K562 (cell line): ENCODE measurements around the gene ADGRG1. TPM values are rescaled to one million over a fixed set of nuclear protein-coding genes. Genes with fewer than 3 reads are reported as not detected.

Experiments used
- BDP1 ChIP-seq: IDR thresholded peaks from 3 replicates; pipeline ENCODE4 v1.6.1; 2011; ENCODE audit not compliant: insufficient read length, insufficient read depth
- CBFA2T3 ChIP-seq: fragments of 450-650 bp; IDR thresholded peaks from 2 replicates; pipeline ENCODE4 v1.6.1; 2017
- CSDE1 ChIP-seq, 2 experiments: fragments of 450-650 bp; IDR thresholded peaks; 2 replicates each; pipeline ENCODE4 v1.6.1; 2016; ENCODE audit warnings: mild to moderate bottlenecking in 1 of 2
- CTBP1 ChIP-seq: fragments of 450-650 bp; IDR thresholded peaks from 2 replicates; pipeline ENCODE4 v1.6.1; 2016; ENCODE audit warnings: borderline replicate concordance
- EP300 ChIP-seq: IDR thresholded peaks from 2 replicates; pipeline ENCODE4 v1.6.1; 2012; ENCODE audit warnings: low read length, improper control_type of control experiment
- EZH2 ChIP-seq: IDR thresholded peaks from 2 replicates; pipeline ENCODE4 v1.6.1; 2012; ENCODE audit warnings: low read depth, mild to moderate bottlenecking, inconsistent platforms, low read length, borderline replicate concordance
- LARP7 ChIP-seq: fragments of 450-650 bp; IDR thresholded peaks from 2 replicates; pipeline ENCODE4 v1.6.1; 2016
- POLR3G ChIP-seq: IDR thresholded peaks from 2 replicates; pipeline ENCODE4 v1.6.1; 2011; ENCODE audit not compliant: insufficient read length, insufficient replicate concordance; ENCODE audit errors: extremely low read depth
- POU5F1 ChIP-seq: fragments of 150-350 bp; IDR thresholded peaks from 2 replicates; pipeline ENCODE4 v1.6.1; 2014; ENCODE audit warnings: borderline replicate concordance, low read length, low read depth, mild to moderate bottlenecking; ENCODE audit not compliant: partially characterized antibody
- RCOR1 ChIP-seq, 2 experiments: IDR thresholded peaks; 2 replicates each; pipeline ENCODE4 v1.6.1; 2012; ENCODE audit warnings: low read depth in 2 of 2, low read length in 2 of 2, borderline replicate concordance in 1 of 2, improper control_type of control experiment in 1 of 2
- RFX1 ChIP-seq: fragments of 450-650 bp; IDR thresholded peaks from 2 replicates; pipeline ENCODE4 v1.6.1; 2016; ENCODE audit warnings: mild to moderate bottlenecking, moderate library complexity
- ZNF146 ChIP-seq: IDR thresholded peaks from one replicate; pipeline ENCODE4 v1.6.1; 2018; ENCODE audit warnings: missing compliant biosample characterization; ENCODE audit not compliant: unreplicated experiment
- ZSCAN32 ChIP-seq: fragments of 450-650 bp; formaldehyde crosslinking; IDR thresholded peaks from 2 replicates; pipeline ENCODE4 v1.4.0; 2020; ENCODE audit warnings: mild to moderate bottlenecking, moderate library complexity
- polyA plus RNA-seq, 8 experiments: library from polyadenylated mRNA; depleted of rRNA in 4 of 8; stranded (reverse) in 5 of 8; unstranded in 3 of 8; fragments of >200 nt; fragmentation: Nextera tagmentation in 2 of 8; fragmentation: Illumina TruSeq in 1 of 8; extraction: Ambion mirVana in 2 of 8; extraction: Trizol in 1 of 8; gene quantifications; 2 replicates each; pipeline versions ENCODE4 v1.2.1 to v1.2.3, GENCODE V29; 2011 to 2014; ENCODE audit warnings: inconsistent platforms in 1 of 8, missing spikeins in 1 of 8
- total RNA-seq, 7 experiments: library from RNA; depleted of rRNA in 6 of 7; stranded (reverse); fragments of >200 nt in 6 of 7; fragmentation: Illumina TruSeq in 2 of 7; extraction: Trizol in 2 of 7; gene quantifications; 2 replicates each; pipeline versions ENCODE4 v1.2.1 to v1.2.3, GENCODE V29; 2011 to 2021; ENCODE audit warnings: low replicate concordance in 1 of 7
- TF ChIP-seq, protein P1 (sequence below): fragments of 450-650 bp; IDR thresholded peaks from 2 replicates; pipeline ENCODE4 v1.6.1; 2014; ENCODE audit warnings: low read depth, mild to moderate bottlenecking, moderate library complexity, borderline replicate concordance
- TF ChIP-seq, protein P2 (sequence below), 2 experiments: fragments of 200-800 bp in 1 of 2; sonication (Bioruptor generic) in 1 of 2; sonication (generic) in 1 of 2; formaldehyde crosslinking in 1 of 2; IDR thresholded peaks in 1 of 2; conservative IDR thresholded peaks in 1 of 2; 2 replicates each; pipeline versions ENCODE4 v1.5.0 to v1.6.1; 2016 to 2020; ENCODE audit warnings: missing compliant biosample characterization in 1 of 2, missing genetic modification characterization in 1 of 2, missing genetic modification reagents in 1 of 2
- TF ChIP-seq, protein P3 (sequence below): fragments of 250-450 bp; sonication (Bioruptor Pico); IDR thresholded peaks from 2 replicates; pipeline ENCODE4 v1.8.0; 2022; ENCODE audit warnings: moderate library complexity, mild to moderate bottlenecking, inconsistent platforms
- TF ChIP-seq, protein P4 (sequence below): sonication (generic); formaldehyde crosslinking; IDR thresholded peaks from 2 replicates; pipeline ENCODE4 v1.8.0; 2022; ENCODE audit warnings: missing genetic modification reagents, mild to moderate bottlenecking, moderate library complexity, borderline replicate concordance
- TF ChIP-seq, protein P5 (sequence below): fragments of 250-450 bp; sonication (Bioruptor Pico); IDR thresholded peaks from 2 replicates; pipeline ENCODE4 v1.8.0; 2021; ENCODE audit warnings: mild to moderate bottlenecking, moderate library complexity
- TF ChIP-seq, protein P6 (sequence below): fragments of 200-800 bp; sonication (Bioruptor generic); IDR thresholded peaks from 2 replicates; pipeline ENCODE4 v1.6.1; 2017; ENCODE audit warnings: missing genetic modification characterization, missing compliant biosample characterization

ADGRG1 gene
- total and polyA plus RNA-seq, 9 of the 15 experiments (the other 6 are each of a cell fraction or from before 2014, with no cell fraction given), result 0.04 to 0.31 (median 0.16) TPM; not detected in 6

DNA sequence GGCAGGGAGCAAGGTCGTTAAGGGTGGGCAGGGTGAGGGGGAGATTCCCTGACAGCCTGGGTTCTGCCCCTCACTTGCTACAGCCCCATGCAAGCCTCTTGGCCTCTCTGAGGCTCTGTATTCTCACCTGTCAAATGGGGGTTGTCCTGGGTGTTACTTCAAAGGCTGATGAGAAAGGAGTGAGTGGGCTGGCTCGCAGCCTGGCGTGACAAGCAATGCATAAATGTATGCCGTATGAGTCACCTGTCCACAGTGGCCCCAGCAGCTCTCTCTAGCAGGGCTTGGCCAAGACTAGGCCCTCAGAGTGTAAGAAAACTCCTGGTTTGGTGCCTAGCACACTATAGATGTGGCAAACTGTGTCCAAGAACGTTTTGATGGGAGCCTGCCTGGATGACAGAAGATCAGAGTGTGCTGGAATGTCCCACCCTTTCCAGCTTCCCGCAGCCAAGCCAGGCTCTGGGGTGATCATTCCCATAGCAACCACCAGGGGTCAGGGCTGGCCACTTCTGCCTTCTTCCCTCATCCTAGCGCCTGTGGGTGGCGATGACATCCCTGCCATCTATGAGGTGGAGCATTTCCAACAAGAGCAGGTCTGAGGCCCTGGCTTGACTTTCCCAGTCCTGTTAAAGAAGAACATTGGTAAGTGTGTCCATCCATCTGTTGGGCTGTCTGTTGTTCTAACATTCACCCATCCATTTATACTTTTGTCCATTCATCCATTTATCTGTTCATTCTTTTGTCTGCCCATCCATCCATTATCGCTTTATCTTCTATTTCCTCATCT lies 37.2 kb upstream of the ADGRG1 start (continued):
- no peak for TF ChIP-seq POU5F1
- TF ChIP-seq EZH2, result no peak
- no peak for TF ChIP-seq POLR3G
- no peak for TF ChIP-seq LARP7
- TF ChIP-seq, protein P1, sequence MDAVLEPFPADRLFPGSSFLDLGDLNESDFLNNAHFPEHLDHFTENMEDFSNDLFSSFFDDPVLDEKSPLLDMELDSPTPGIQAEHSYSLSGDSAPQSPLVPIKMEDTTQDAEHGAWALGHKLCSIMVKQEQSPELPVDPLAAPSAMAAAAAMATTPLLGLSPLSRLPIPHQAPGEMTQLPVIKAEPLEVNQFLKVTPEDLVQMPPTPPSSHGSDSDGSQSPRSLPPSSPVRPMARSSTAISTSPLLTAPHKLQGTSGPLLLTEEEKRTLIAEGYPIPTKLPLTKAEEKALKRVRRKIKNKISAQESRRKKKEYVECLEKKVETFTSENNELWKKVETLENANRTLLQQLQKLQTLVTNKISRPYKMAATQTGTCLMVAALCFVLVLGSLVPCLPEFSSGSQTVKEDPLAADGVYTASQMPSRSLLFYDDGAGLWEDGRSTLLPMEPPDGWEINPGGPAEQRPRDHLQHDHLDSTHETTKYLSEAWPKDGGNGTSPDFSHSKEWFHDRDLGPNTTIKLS, result no peak
- TF ChIP-seq CTBP1, result peak; percentile 59
- TF ChIP-seq, protein P2, sequence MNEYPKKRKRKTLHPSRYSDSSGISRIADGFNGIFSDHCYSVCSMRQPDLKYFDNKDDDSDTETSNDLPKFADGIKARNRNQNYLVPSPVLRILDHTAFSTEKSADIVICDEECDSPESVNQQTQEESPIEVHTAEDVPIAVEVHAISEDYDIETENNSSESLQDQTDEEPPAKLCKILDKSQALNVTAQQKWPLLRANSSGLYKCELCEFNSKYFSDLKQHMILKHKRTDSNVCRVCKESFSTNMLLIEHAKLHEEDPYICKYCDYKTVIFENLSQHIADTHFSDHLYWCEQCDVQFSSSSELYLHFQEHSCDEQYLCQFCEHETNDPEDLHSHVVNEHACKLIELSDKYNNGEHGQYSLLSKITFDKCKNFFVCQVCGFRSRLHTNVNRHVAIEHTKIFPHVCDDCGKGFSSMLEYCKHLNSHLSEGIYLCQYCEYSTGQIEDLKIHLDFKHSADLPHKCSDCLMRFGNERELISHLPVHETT (CRISPR knock-in tag; conservative IDR thresholded peaks at IDR 0.05 in 1 of 2, IDR thresholded peaks at IDR 0.05 in 1 of 2), result no peak
- TF ChIP-seq, protein P3, sequence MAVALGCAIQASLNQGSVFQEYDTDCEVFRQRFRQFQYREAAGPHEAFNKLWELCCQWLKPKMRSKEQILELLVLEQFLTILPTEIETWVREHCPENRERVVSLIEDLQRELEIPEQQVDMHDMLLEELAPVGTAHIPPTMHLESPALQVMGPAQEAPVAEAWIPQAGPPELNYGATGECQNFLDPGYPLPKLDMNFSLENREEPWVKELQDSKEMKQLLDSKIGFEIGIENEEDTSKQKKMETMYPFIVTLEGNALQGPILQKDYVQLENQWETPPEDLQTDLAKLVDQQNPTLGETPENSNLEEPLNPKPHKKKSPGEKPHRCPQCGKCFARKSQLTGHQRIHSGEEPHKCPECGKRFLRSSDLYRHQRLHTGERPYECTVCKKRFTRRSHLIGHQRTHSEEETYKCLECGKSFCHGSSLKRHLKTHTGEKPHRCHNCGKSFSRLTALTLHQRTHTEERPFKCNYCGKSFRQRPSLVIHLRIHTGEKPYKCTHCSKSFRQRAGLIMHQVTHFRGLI (CRISPR knock-in tag), result no peak
- TF ChIP-seq ZSCAN32 (CRISPR knock-in tag), result no peak
- TF ChIP-seq EP300, result no peak
- TF ChIP-seq RCOR1 (IDR thresholded peaks at IDR 0.05; ENCODE audit: borderline replicate concordance in 1 of 2, low read depth in 2 of 2, low read length in 2 of 2), result peak; percentile 19 to 78; a peak in 3 of 4 replicates
- TF ChIP-seq, protein P4, sequence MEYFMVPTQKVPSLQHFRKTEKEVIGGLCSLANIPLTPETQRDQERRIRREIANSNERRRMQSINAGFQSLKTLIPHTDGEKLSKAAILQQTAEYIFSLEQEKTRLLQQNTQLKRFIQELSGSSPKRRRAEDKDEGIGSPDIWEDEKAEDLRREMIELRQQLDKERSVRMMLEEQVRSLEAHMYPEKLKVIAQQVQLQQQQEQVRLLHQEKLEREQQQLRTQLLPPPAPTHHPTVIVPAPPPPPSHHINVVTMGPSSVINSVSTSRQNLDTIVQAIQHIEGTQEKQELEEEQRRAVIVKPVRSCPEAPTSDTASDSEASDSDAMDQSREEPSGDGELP (CRISPR knock-in tag), result peak; percentile 51; the same call in 1 of the 2 replicates
- TF ChIP-seq BDP1, result no peak
- TF ChIP-seq, protein P5, sequence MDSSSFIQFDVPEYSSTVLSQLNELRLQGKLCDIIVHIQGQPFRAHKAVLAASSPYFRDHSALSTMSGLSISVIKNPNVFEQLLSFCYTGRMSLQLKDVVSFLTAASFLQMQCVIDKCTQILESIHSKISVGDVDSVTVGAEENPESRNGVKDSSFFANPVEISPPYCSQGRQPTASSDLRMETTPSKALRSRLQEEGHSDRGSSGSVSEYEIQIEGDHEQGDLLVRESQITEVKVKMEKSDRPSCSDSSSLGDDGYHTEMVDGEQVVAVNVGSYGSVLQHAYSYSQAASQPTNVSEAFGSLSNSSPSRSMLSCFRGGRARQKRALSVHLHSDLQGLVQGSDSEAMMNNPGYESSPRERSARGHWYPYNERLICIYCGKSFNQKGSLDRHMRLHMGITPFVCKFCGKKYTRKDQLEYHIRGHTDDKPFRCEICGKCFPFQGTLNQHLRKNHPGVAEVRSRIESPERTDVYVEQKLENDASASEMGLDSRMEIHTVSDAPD (CRISPR knock-in tag), result no peak
- TF ChIP-seq, protein P6, sequence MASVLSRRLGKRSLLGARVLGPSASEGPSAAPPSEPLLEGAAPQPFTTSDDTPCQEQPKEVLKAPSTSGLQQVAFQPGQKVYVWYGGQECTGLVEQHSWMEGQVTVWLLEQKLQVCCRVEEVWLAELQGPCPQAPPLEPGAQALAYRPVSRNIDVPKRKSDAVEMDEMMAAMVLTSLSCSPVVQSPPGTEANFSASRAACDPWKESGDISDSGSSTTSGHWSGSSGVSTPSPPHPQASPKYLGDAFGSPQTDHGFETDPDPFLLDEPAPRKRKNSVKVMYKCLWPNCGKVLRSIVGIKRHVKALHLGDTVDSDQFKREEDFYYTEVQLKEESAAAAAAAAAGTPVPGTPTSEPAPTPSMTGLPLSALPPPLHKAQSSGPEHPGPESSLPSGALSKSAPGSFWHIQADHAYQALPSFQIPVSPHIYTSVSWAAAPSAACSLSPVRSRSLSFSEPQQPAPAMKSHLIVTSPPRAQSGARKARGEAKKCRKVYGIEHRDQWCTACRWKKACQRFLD (CRISPR knock-in tag), result no peak
- TF ChIP-seq ZNF146 (CRISPR knock-in tag), result no peak
- no peak for TF ChIP-seq CSDE1 (IDR thresholded peaks at IDR 0.05)
- peak; percentile 62 for TF ChIP-seq RFX1
- no peak for TF ChIP-seq CBFA2T3
